NT2/D1 (cell line): ENCODE data around the gene CYP27C1.

Source experiments
- SUZ12 ChIP-seq: IDR thresholded peaks from 2 replicates; pipeline ENCODE4 v1.6.1; 2011; ENCODE audit not compliant: insufficient read length, insufficient read depth; ENCODE audit errors: extremely low read depth
- YY1 ChIP-seq: IDR thresholded peaks from 2 replicates; pipeline ENCODE4 v1.6.1; 2011; ENCODE audit not compliant: insufficient read length, insufficient read depth

GRCh38 chr2:127158614-127159290 is 61.3 kb downstream of the CYP27C1 start:
- TF ChIP-seq SUZ12, result no peak
- no peak for TF ChIP-seq YY1
